Measurements from ENCODE around the gene RPS23. TPM values are rescaled to one million over a fixed set of nuclear protein-coding genes. Genes with fewer than 3 reads are reported as not detected.

The RPS23 gene
- 1,868 and 1,934 TPM in 2 replicates for total RNA-seq

DNA sequence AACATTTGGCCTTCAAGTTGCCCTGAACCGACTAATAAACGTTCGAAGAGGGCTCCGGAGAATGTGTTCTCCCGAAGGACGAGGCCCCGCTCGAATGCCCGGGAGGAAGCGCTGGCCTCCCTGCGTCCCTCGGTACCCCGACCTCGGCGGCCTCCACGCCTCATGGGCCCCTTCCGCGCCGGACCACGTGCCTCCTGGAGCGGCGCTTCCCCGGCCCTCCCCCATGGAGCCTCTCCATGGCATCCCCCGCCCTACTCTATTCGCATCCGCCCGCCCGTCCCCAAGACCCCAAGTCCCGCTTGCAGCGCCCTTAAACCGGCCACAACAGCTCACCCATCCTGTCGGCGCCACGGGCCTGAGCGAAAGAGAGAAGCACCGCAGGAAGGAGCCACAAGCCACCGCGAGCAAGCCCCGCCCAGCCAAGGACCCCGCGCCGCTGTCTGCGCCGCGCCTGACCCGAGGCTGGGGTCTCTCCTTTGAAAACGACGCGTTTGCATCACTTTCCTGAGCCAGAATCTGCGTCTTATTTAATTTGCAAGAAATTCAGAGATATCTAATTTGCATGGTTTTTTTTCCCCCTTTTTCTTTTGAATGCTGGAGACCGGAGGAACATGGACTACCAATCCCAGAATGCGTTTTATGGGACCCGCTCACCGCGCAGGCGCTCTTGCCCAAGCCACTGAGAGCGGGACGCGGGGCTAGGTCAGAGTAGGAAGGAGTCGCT lies at the start of gene RPS23:
TSS of gene RPS23 (minus strand) at position 368 of the 724 bp plus-strand sequence. CDS start at position 337, 31 bp downstream.

